ENCODE results near the gene FAP.

The FAP gene, protein sequence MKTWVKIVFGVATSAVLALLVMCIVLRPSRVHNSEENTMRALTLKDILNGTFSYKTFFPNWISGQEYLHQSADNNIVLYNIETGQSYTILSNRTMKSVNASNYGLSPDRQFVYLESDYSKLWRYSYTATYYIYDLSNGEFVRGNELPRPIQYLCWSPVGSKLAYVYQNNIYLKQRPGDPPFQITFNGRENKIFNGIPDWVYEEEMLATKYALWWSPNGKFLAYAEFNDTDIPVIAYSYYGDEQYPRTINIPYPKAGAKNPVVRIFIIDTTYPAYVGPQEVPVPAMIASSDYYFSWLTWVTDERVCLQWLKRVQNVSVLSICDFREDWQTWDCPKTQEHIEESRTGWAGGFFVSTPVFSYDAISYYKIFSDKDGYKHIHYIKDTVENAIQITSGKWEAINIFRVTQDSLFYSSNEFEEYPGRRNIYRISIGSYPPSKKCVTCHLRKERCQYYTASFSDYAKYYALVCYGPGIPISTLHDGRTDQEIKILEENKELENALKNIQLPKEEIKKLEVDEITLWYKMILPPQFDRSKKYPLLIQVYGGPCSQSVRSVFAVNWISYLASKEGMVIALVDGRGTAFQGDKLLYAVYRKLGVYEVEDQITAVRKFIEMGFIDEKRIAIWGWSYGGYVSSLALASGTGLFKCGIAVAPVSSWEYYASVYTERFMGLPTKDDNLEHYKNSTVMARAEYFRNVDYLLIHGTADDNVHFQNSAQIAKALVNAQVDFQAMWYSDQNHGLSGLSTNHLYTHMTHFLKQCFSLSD

GRCh38 chr2:162243294-162243693 is at the start of gene FAP:
FAP (minus strand) TSS chr2:162243445; CDS start chr2:162243327, 118 bp downstream.
- DNase-seq (ENCODE audit: low read depth), result peak; percentile 91

- DNase-seq (ENCODE audit: low read depth), result no peak
Observed at GRCh38 chr2:162291748-162292147, 48.5 kb upstream of the FAP start.

DNA sequence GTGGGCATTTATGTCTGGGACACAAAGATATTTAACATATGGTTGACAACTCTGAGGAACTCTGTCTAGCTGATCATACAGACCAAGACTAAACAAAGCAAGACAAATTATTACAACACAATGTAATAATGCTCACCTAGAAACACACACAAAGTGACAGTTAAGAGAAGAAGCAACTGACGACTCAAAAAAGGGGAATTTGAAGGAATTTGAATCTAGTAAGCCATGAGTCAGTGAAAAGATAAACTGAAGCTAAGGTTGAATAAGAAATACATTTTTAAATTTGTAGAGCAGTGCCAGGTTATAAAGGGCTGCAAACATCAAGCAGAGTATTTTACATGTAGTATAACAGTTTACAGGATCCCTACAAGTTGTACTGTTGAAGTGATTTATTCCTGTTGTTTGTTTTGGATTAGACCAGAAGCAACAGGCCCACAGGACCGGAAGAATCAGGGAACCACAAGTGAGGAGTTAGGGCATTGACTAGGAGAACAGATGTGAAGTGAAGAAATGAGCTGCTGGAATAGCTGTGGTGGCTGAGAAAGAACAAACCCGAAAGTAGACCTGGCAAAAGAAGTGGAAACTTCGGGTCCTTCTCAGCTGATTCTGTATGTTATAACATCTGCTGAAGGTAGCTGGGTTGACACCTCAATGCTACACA is 39.6 kb upstream of the FAP start:
- DNase-seq (ENCODE audit: low read depth), result peak; percentile 1

- no peak for DNase-seq (ENCODE audit: low read depth)
Observed at GRCh38 chr2:162280654-162281053, 37.4 kb upstream of the FAP start.

- DNase-seq (ENCODE audit: low read depth), result no peak
Observed at GRCh38 chr2:162277381-162277780, 34.1 kb upstream of the FAP start.

DNA sequence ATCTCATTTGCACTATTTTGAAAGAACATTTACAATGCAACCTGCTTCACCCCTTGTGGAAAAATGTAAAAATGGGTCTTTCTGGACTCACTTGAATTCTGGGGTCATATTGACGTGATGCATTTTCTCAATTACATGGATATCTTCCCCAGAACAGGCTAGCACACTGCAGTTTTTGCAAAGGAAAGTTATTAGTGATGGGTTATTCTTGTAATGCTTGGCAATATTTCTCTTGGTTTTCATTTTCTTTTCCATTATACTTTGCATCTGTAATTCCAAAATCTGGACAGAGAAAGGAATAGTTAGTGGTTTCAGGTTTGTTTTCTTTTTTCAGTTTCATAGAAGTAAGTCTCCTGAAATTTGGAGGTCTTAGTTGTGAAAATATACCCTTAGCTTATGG is 24.8 kb upstream of the FAP start:
- no peak for DNase-seq (ENCODE audit: low read depth)

- DNase-seq (ENCODE audit: low read depth), result no peak
Observed at GRCh38 chr2:162267496-162267895, 24.3 kb upstream of the FAP start.

DNA sequence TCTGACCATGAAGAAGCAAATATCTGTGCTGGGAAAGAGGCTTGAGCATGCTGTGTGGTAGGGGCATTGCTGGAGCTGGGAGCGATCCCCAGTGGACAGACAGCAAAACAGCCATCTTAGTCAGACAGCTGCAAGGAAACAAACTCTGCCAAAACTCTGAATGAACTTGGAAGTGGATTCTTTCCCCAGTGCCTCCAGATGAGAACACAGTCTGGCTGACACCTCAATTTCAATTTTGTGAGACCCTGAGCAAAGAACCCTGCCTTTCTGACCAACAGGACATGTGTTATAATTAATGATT is 23.2 kb upstream of the FAP start:
- DNase-seq (ENCODE audit: low read depth), result no peak

DNA sequence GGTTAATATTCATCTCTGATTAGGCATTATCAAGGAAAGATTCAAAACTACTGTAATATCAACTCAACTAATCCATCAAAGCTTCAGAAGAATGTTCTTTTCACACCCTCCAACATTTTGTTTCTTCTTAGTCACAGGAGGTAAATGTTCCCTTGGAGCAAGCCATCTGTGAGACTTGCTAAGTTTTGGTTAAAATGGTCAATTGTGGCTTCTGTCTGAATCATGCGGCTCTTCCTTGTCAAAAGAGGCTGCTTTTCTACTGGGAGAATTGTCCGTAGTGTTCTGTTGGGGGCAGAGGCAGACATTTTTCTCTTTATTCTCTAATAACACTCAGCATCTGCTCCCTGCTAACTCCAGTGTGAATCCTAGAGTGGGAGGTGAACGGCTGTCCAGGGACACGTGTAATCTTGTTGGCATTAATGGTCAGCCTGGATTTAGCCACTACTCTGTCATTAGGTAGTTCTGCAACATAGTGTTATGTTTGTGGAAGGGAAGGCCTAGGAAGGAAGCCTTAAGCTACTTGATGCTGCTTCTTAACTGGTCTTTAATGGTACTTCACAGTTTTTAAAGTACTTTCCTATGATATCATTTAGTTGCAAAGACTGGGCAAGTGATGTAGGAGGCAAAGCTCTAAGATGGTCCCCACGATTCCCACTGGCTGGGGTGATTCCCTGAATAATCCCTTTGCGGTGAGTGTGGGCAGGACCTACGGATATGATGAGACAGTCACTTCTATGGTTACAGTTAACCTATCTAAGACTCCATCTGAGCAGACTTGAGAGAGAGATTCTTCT is 22.6 kb upstream of the FAP start:
- no peak for DNase-seq (ENCODE audit: low read depth)

DNA sequence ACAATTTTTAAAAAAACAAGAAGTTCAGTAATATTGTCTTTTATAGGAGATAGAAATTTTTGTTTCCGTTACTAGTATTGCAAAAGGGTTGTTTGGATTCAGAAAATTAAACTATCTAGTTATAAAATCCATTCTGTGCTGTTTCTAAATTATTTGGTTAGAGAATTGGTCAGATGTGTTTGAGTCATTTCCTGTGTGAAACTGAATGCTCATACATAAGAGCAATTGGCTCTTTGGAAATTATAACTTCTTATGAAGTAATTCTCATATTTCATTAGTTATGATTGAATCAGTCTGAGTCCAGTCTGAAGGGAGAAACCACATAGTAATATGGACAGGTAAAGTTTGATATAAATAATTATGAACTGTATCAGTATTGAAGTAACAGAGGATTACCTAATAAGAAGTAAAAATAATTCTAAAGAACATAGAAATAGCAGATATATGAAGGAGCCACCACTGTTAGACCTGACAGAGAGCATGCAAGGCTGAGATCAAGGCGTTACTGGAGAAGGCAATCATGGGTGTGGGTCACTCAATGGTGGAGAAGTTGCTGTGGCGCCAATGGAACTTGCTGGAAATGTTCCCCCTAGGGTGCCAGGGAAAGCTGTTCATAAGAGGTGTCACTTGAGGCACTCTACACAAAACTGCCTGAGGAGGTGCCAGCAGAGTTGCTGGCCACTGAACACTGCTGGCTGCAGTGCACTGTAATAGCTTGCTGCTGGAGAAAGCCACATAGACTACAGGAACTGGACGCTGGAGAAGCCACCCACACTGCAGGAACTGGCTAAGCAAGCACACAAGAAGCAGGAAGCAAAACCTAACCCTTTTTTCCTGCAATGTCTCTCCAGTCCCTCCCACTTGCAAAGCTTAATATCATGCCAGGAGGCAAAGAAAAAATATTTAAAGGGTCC is 18.0 kb upstream of the FAP start:
- peak; percentile 78 for DNase-seq (ENCODE audit: low read depth)

DNA sequence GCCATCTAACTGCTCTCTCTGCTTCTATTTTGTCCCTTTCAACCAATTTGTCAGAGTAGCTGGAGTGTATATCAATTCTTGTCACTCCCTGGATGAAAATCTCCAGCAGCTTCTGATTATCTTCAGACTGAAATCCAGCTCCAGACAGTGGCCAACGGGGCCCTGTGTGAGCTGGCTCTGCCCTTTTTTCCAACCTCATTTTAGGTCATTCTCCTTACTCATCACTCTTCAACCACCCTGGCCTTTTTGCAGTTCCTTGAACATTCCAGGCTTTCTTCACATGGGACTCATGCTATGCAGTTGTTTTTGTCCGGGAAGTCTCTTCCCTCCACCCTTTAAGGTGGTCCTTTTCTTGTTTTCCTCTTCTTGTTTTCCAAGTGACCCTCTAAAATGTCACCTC is 15.4 kb upstream of the FAP start:
- DNase-seq (ENCODE audit: low read depth), result peak; percentile 51

DNA sequence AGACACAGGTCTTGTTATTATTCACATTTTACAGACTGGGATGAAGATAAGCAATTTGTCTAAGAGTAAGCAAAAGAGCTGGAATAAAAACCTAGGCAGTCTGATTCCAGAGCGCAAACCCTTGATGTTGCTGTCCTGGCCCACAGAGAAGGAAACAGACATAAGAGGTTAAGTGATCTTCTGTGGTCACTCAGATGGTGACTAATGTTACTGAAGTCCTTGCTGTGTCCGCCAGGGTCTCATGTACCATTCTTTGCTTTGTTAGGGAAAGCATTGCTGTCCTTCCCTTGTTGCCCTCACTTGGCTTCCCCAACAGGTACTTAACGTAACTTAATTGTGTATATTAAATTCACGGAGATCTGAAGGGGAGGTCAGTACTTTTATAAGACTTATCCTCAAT is 14.9 kb upstream of the FAP start:
- no peak for DNase-seq (ENCODE audit: low read depth)

DNA sequence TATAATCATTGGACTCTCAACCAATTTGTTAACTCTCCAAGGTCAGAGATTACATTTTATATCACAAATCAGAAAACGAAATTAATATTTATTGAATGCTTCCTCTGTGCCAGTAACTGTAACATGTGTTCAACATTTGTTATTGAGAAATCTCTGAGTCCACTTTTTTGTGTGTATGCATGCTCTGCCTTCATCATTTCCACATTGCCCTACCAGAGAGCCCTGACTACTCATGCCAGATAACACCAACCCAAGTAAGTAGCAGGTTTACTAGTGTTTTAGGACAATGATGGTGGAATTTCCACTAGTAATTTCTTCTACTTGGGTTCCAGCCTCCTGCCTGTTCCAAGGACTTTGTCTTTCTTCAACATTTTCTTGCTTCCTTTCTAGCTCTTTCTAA is 14.2 kb upstream of the FAP start:
- peak; percentile 72 for DNase-seq (ENCODE audit: low read depth)

GRCh38 chr2:162256591-162256991 is 13.3 kb upstream of the FAP start:
- DNase-seq (ENCODE audit: low read depth), result peak; percentile 59

GRCh38 chr2:162254236-162254871 is 11.1 kb upstream of the FAP start:
- DNase-seq (ENCODE audit: low read depth), result no peak

- no peak for DNase-seq (ENCODE audit: low read depth)
Observed at GRCh38 chr2:162253435-162253834, 10.2 kb upstream of the FAP start.

DNA sequence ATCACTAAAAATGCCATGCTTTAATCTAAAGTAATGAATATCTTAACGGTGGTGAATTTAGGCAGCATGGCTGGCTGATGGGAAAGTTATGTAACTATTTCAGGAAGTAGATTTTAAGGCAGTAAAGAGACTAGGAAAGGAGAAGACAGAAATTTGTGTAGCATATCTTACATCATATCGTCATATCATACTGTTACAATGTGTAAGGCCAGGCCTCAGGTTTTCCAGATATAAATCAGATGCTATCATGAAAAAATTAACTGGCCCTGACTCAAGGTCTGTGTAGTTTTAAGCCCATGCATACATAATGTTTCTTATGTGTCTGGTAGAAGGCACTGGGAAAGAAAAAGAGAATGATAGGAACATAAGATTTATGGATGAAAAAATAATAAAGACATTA is 8.9 kb upstream of the FAP start:
- DNase-seq (ENCODE audit: low read depth), result no peak

DNA sequence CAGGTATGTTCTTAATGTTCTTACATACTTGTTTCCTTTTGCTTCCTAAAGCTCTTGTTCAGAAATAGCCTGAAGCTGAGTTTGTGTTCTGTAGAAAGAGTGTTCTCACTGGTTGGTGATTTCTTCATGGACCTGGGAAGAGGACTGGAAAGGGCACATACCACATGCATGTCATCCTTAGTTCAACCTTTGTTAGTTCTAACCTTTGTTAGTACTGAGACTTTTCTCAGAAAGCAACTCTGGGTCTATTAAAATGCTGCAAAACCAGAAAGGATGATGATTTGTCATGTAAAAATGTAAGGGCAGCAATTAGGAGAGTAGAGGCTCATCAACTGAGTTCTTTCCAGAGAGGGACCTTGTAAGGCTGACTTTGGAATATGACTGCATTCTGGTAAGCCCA is 2.5 kb upstream of the FAP start:
- DNase-seq (ENCODE audit: low read depth), result peak; percentile 69

- no peak for DNase-seq (ENCODE audit: low read depth)
Observed at GRCh38 chr2:162245061-162245460, 1.8 kb upstream of the FAP start.

- peak; percentile 66 for DNase-seq (ENCODE audit: low read depth)
Observed at GRCh38 chr2:162244541-162245031, 1.3 kb upstream of the FAP start.

DNA sequence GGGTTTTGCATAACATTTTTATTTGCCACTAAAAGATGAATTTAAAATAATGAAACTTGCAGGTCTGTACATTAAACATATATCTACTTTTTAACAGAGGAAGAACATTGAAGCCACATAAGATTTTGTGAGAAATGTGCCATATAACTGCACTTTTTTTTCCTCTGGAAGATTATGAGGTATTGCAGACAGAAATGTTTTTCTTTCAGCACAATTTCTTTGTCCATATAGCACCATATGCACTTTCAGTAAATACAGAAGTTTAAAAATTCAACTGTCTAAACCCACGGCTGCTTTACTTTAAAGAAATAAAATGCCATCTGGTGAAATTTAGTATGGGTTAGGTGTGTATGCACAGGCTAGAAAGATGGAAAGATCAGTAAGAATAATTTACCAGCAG is 470 bp upstream of the FAP start:
- DNase-seq (ENCODE audit: low read depth), result no peak
